ENCODE results near the gene PID1.

The PID1 gene

DNA sequence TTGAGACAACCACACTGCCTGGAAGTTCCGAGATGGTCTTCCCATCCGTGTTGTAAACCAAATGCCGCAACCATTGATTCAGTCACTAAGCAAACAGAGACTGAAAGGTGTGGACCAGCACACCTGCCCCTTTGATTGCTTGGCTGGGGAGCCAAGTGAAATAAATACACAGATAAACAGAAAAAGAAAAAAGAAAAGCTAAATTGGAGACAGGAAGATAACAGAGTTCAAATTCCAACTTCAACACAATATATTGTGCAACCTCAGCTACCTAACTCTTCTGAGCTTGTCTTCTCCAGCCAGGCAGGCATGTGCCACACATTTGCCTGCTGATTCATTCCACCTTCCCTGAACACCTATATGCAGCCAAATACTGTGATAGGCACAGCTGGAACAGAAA, 110.9 kb downstream of the PID1 start:
- no peak overlapping the region for H3K4me3 ChIP-seq (replicated peaks; ENCODE audit: insufficient read depth, low read length)
- TF ChIP-seq, protein P1, sequence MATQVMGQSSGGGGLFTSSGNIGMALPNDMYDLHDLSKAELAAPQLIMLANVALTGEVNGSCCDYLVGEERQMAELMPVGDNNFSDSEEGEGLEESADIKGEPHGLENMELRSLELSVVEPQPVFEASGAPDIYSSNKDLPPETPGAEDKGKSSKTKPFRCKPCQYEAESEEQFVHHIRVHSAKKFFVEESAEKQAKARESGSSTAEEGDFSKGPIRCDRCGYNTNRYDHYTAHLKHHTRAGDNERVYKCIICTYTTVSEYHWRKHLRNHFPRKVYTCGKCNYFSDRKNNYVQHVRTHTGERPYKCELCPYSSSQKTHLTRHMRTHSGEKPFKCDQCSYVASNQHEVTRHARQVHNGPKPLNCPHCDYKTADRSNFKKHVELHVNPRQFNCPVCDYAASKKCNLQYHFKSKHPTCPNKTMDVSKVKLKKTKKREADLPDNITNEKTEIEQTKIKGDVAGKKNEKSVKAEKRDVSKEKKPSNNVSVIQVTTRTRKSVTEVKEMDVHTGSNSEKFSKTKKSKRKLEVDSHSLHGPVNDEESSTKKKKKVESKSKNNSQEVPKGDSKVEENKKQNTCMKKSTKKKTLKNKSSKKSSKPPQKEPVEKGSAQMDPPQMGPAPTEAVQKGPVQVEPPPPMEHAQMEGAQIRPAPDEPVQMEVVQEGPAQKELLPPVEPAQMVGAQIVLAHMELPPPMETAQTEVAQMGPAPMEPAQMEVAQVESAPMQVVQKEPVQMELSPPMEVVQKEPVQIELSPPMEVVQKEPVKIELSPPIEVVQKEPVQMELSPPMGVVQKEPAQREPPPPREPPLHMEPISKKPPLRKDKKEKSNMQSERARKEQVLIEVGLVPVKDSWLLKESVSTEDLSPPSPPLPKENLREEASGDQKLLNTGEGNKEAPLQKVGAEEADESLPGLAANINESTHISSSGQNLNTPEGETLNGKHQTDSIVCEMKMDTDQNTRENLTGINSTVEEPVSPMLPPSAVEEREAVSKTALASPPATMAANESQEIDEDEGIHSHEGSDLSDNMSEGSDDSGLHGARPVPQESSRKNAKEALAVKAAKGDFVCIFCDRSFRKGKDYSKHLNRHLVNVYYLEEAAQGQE (IDR thresholded peaks at IDR 0.05; ENCODE audit: insufficient replicate concordance, low read depth) = no peak
- no peak for TF ChIP-seq SPI1 (IDR thresholded peaks at IDR 0.05; ENCODE audit: borderline replicate concordance, low read depth)
- no peak for TF ChIP-seq GABPA (IDR thresholded peaks at IDR 0.05; ENCODE audit: low read depth)
- TF ChIP-seq, protein P2, sequence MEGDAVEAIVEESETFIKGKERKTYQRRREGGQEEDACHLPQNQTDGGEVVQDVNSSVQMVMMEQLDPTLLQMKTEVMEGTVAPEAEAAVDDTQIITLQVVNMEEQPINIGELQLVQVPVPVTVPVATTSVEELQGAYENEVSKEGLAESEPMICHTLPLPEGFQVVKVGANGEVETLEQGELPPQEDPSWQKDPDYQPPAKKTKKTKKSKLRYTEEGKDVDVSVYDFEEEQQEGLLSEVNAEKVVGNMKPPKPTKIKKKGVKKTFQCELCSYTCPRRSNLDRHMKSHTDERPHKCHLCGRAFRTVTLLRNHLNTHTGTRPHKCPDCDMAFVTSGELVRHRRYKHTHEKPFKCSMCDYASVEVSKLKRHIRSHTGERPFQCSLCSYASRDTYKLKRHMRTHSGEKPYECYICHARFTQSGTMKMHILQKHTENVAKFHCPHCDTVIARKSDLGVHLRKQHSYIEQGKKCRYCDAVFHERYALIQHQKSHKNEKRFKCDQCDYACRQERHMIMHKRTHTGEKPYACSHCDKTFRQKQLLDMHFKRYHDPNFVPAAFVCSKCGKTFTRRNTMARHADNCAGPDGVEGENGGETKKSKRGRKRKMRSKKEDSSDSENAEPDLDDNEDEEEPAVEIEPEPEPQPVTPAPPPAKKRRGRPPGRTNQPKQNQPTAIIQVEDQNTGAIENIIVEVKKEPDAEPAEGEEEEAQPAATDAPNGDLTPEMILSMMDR (IDR thresholded peaks at IDR 0.05; ENCODE audit: insufficient read depth, low read length) = no peak
- DNase-seq (ENCODE audit: low read depth in 1 of 2, low spot score in 1 of 2) = no peak

DNA sequence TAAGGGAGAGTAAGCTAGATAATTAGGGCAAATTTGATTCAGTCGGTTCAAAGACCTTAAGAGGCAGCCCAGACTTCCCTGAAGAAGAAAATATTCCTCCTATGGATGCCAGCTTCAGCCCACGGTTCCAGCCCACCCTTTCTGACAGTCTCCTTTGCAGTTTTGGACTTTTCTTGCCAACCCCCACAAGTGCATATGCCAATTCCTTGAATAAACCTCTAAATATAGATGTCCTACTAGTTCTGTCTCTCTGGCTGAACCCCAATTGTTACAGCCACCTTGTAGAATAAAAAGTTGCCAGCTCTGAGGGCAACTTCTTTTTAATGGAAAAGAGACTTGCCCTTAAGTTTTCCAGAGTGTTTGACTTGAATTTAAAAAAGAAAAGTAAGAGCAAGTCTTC, 111.7 kb downstream of the PID1 start:
- DNase-seq (ENCODE audit: low read depth in 1 of 2, low spot score in 1 of 2) = no peak
- Histone ChIP-seq H3K27ac (replicated peaks) (no peak overlapping the region), H3K27me3 (ENCODE audit: insufficient read depth, poor library complexity, severe bottlenecking) (no peaks in the 10 kb centered on the region), H3K4me3 (replicated peaks; ENCODE audit: insufficient read depth, low read length) (no peak overlapping the region)
- TF ChIP-seq POLR2AphosphoS5 (IDR thresholded peaks at IDR 0.05; ENCODE audit: low read depth) (no peak), SPI1 (IDR thresholded peaks at IDR 0.05; ENCODE audit: borderline replicate concordance, low read depth) (no peak), GABPA (IDR thresholded peaks at IDR 0.05; ENCODE audit: low read depth) (no peak)
- TF ChIP-seq, protein P2 (IDR thresholded peaks at IDR 0.05; ENCODE audit: insufficient read depth, low read length) = no peak
- TF ChIP-seq, protein P1 (IDR thresholded peaks at IDR 0.05; ENCODE audit: insufficient replicate concordance, low read depth) = no peak

More for the DNA sequence above, 110.9 kb downstream of the PID1 start:
- Histone ChIP-seq H3K27me3 (ENCODE audit: insufficient read depth, poor library complexity, severe bottlenecking) (no peaks in the 10 kb centered on the region), H3K27ac (replicated peaks) (no peak overlapping the region)

DNA sequence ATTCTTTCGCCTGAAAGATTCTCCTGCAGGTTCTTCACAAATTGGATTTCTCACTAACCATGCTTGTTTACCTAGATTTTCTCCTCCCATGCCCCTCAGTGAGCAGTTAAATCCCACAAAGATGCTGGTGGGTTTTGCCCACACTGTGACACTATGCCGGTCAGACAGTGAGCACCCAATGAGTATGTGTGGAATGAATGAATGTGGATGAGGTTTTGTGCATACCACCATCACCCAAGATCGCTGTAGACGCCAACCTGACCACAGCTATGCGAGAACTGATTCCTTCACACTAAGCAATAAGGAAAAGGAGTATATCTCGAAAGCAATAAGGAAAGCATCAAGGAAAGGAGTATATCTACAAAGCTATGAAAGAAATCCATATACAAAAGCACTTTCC, 116.7 kb downstream of the PID1 start:
- no peak overlapping the region for H3K4me3 ChIP-seq (replicated peaks; ENCODE audit: insufficient read depth, low read length)
- H3K27me3 ChIP-seq (ENCODE audit: insufficient read depth, poor library complexity, severe bottlenecking) = no peaks in the 10 kb centered on the region
- no peak overlapping the region for H3K27ac ChIP-seq (replicated peaks)
- DNase-seq (ENCODE audit: low read depth in 1 of 2, low spot score in 1 of 2) = no peak
- TF ChIP-seq, protein P1 (IDR thresholded peaks at IDR 0.05; ENCODE audit: insufficient replicate concordance, low read depth) = no peak
- no peak for TF ChIP-seq SPI1 (IDR thresholded peaks at IDR 0.05; ENCODE audit: borderline replicate concordance, low read depth)

DNA sequence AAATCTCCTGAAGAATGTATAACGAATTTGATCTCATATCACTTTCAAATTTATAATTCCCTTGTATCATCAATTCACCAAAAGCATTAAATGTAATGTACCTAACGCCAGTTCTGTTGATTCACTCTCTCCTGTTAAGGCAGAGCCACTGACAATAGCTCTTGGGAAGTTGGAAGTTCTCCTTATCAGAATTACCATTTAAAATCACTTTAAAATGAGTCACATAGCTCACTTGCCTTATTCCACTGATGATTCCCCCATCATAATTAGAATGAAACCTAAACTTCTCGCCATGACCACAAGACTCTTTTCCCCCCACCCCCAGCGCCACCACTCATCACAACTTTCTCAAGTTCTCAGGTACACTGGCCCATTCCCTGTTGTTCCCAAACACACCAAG, 117.1 kb downstream of the PID1 start:
- Histone ChIP-seq H3K4me3 (replicated peaks; ENCODE audit: insufficient read depth, low read length) (no peak overlapping the region), H3K27me3 (ENCODE audit: insufficient read depth, poor library complexity, severe bottlenecking) (no peaks in the 10 kb centered on the region), H3K27ac (replicated peaks) (no peak overlapping the region)
- TF ChIP-seq, protein P2 (IDR thresholded peaks at IDR 0.05; ENCODE audit: insufficient read depth, low read length) = no peak
- TF ChIP-seq, protein P1 (IDR thresholded peaks at IDR 0.05; ENCODE audit: insufficient replicate concordance, low read depth) = no peak
- TF ChIP-seq SPI1 (IDR thresholded peaks at IDR 0.05; ENCODE audit: borderline replicate concordance, low read depth) = no peak
- no peak for TF ChIP-seq GABPA (IDR thresholded peaks at IDR 0.05; ENCODE audit: low read depth)
- no peak for TF ChIP-seq POLR2AphosphoS5 (IDR thresholded peaks at IDR 0.05; ENCODE audit: low read depth)
- no peak for DNase-seq (ENCODE audit: low read depth in 1 of 2, low spot score in 1 of 2)
